SK-N-SH (cell line): ENCODE data around the gene GLYATL1. TPM values are rescaled to one million over a fixed set of nuclear protein-coding genes. Genes with fewer than 3 reads are reported as not detected.

Experiments used
- CTCF ChIA-PET: fragments of 300-600, 350-600 bp; formaldehyde crosslinking; extraction: SDS; loops from one replicate; lab custom pipeline; 2021; lab: Yijun Ruan, JAX
- POLR2A ChIA-PET: fragments of 350-600 bp; sonication (Branson Sonifier 250); formaldehyde crosslinking; extraction: SDS; loops from one replicate; lab custom pipeline; 2020; ENCODE audit warnings: antibody characterized with exemption, inconsistent platforms; lab: Yijun Ruan, JAX
- DNase-seq: peaks from one replicate; pipeline ENCODE4 v3.0.0; 2012
- H2AFZ ChIP-seq: fragments of 200-600 bp; sonication (generic); 2 replicates; pipeline ENCODE4 v1.8.1; 2016; ENCODE audit warnings: antibody characterized with exemption, mild to moderate bottlenecking, low read depth
- H3F3A ChIP-seq: fragments of 200-600 bp; sonication (generic); replicated peaks from 2 replicates; pipeline ENCODE3; 2016; ENCODE audit warnings: antibody characterized with exemption, mild to moderate bottlenecking; ENCODE audit not compliant: insufficient read depth
- H3K27ac ChIP-seq, 2 experiments: fragments of 200-500 bp in 1 of 2; fragments of 200-600 bp in 1 of 2; sonication (Bioruptor generic) in 1 of 2; sonication (generic), shearing (Covaris generic) in 1 of 2; 2 replicates each; pipeline versions ENCODE4 v1.5.1 to v1.6.1; 2014 to 2016; ENCODE audit warnings: low read depth in 2 of 2, inconsistent platforms in 1 of 2, low read length in 1 of 2, mild to moderate bottlenecking in 1 of 2, mixed read lengths in 1 of 2
- H3K27me3 ChIP-seq: fragments of 200-600 bp; sonication (generic), shearing (Covaris generic); 2 replicates; pipeline ENCODE4 v1.6.1; 2016; ENCODE audit warnings: mixed run types; ENCODE audit not compliant: insufficient read depth
- H3K36me3 ChIP-seq, 2 experiments: fragments of 200-500 bp in 1 of 2; fragments of 200-600 bp in 1 of 2; sonication (Bioruptor generic) in 1 of 2; sonication (generic) in 1 of 2; replicated peaks in 1 of 2; 2 replicates each; pipeline versions ENCODE3 to v1.5.1; 2014 to 2016; ENCODE audit warnings: low read length in 1 of 2, mild to moderate bottlenecking in 1 of 2; ENCODE audit not compliant: insufficient read depth in 2 of 2, control insufficient read depth in 1 of 2
- H3K4me1 ChIP-seq, 2 experiments: fragments of 200-500 bp in 1 of 2; fragments of 200-600 bp in 1 of 2; sonication (Bioruptor generic) in 1 of 2; sonication (generic), shearing (Covaris generic) in 1 of 2; 2 replicates each; pipeline versions ENCODE4 v1.5.1 to v1.6.1; 2014 to 2016; ENCODE audit warnings: low read depth in 1 of 2, low read length in 1 of 2, mixed run types in 1 of 2; ENCODE audit not compliant: insufficient read depth in 2 of 2, control insufficient read depth in 1 of 2
- H3K4me2 ChIP-seq: fragments of 200-600 bp; sonication (generic), shearing (Covaris generic); 2 replicates; pipeline ENCODE4 v1.6.1; 2017; ENCODE audit warnings: mixed run types
- H3K4me3 ChIP-seq, 2 experiments: fragments of 200-500 bp in 1 of 2; fragments of 200-600 bp in 1 of 2; sonication (Bioruptor generic) in 1 of 2; sonication (generic), shearing (Covaris generic) in 1 of 2; 2 replicates each; pipeline versions ENCODE4 v1.5.1 to v1.8.1; 2014 to 2016; ENCODE audit warnings: low read depth in 2 of 2, inconsistent platforms in 1 of 2, low read length in 1 of 2, mild to moderate bottlenecking in 1 of 2, mixed read lengths in 1 of 2, moderate library complexity in 1 of 2
- H3K79me2 ChIP-seq: fragments of 200-600 bp; sonication (generic); 2 replicates; pipeline ENCODE4 v1.8.1; 2017; ENCODE audit warnings: mild to moderate bottlenecking; ENCODE audit not compliant: insufficient read depth
- H3K9ac ChIP-seq: fragments of 200-600 bp; sonication (generic); 2 replicates; pipeline ENCODE4 v1.6.1; 2017; ENCODE audit warnings: mixed run types
- H3K9me2 ChIP-seq: fragments of 200-600 bp; sonication (generic); 2 replicates; pipeline ENCODE4 v1.6.1; 2017; ENCODE audit warnings: mixed run types
- H3K9me3 ChIP-seq: fragments of 200-600 bp; sonication (generic); 2 replicates; pipeline ENCODE4 v1.6.1; 2017; ENCODE audit warnings: mixed run types, mild to moderate bottlenecking, moderate library complexity
- H4K20me1 ChIP-seq: fragments of 200-600 bp; sonication (generic); 2 replicates; pipeline ENCODE4 v1.6.1; 2017; ENCODE audit warnings: mild to moderate bottlenecking, mixed run types; ENCODE audit not compliant: insufficient read depth
- ELF1 ChIP-seq: IDR thresholded peaks from 2 replicates; pipeline ENCODE4 v1.4.0; 2012
- EP300 ChIP-seq, 2 experiments: IDR thresholded peaks; 2 replicates each; pipeline versions ENCODE4 v1.4.0 to v1.6.1; 2012; ENCODE audit warnings: borderline replicate concordance in 1 of 2, low read depth in 1 of 2, low read length in 1 of 2
- FOSL2 ChIP-seq: IDR thresholded peaks from 2 replicates; pipeline ENCODE4 v1.4.0; 2012; ENCODE audit warnings: low read depth, mild to moderate bottlenecking, moderate library complexity, borderline replicate concordance
- FOXJ3 ChIP-seq: sonication (generic); formaldehyde crosslinking; IDR thresholded peaks from 2 replicates; pipeline ENCODE4 v1.5.1; 2020; ENCODE audit warnings: mild to moderate bottlenecking, missing genetic modification reagents
- NRF1 ChIP-seq: IDR thresholded peaks from 2 replicates; pipeline ENCODE4 v1.6.1; 2012; ENCODE audit warnings: low read depth, mild to moderate bottlenecking, low read length
- POLR2AphosphoS5 ChIP-seq: IDR thresholded peaks from 2 replicates; pipeline ENCODE4 v1.6.1; 2012; ENCODE audit warnings: low read depth, low read length
- RFX5 ChIP-seq: IDR thresholded peaks from 2 replicates; pipeline ENCODE4 v1.6.1; 2012; ENCODE audit warnings: mild to moderate bottlenecking, improper control_type of control experiment, low read length
- RXRA ChIP-seq: IDR thresholded peaks from 2 replicates; pipeline ENCODE4 v1.4.0; 2012; ENCODE audit warnings: low read depth, mild to moderate bottlenecking, borderline replicate concordance
- SIN3A ChIP-seq: IDR thresholded peaks from 2 replicates; pipeline ENCODE4 v1.6.1; 2012; ENCODE audit warnings: low read depth, mild to moderate bottlenecking, low read length, moderate library complexity, borderline replicate concordance
- TCF12 ChIP-seq: IDR thresholded peaks from 2 replicates; pipeline ENCODE4 v1.4.0; 2012
- TEAD4 ChIP-seq: IDR thresholded peaks from 2 replicates; pipeline ENCODE4 v1.4.0; 2012; ENCODE audit warnings: mild to moderate bottlenecking, borderline replicate concordance; ENCODE audit not compliant: insufficient read depth
- YY1 ChIP-seq: IDR thresholded peaks from 2 replicates; pipeline ENCODE4 v1.4.0; 2012; ENCODE audit warnings: low read depth, mild to moderate bottlenecking
- polyA plus RNA-seq, 3 experiments: library from polyadenylated mRNA; depleted of rRNA; stranded (reverse); fragments of >200 nt; gene quantifications; 2 replicates each; pipeline ENCODE4 v1.2.3, GENCODE V29; 2012
- TF ChIP-seq, protein P1 (sequence below): IDR thresholded peaks from 2 replicates; pipeline ENCODE4; 2012
- TF ChIP-seq, protein P2 (sequence below): IDR thresholded peaks from 2 replicates; pipeline ENCODE4 v1.4.0; 2012; ENCODE audit warnings: low read depth, borderline replicate concordance
- TF ChIP-seq, protein P3 (sequence below): IDR thresholded peaks from 2 replicates; pipeline ENCODE4 v1.6.1; 2012; ENCODE audit warnings: mild to moderate bottlenecking, low read depth, low read length, moderate library complexity

GLYATL1 gene
- polyA plus RNA-seq, 1 of the 3 experiments (the other 2 are of a cell fraction): 0.21 TPM

DNA sequence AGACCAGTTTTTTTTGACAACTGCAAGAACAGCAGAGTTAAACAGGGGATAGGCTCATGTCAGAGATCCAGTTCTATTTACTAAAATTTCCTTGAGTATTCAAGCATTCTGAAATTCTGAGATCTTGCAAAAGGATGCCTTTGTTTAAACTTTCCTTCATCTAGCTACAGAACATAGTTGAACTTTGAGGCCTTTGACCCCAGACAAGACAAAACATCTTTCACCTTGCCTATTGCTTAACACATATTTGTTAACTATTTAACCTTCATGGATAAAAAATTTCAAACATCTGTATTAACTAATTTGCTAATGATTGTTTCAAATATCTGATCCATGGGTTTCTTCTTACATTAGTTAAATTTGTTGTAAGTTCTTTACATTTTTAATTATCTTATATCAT, 38.2 kb downstream of the GLYATL1 start:
- no peak for DNase-seq
- Histone ChIP-seq H3K9me3 (no peaks in the 10 kb centered on the region), H2AFZ (no peak overlapping the region), H3K9ac (no peak overlapping the region), H3K9me2 (no peaks in the 10 kb centered on the region), H3K4me2 (no peak overlapping the region), H3K4me1 (no peaks in the 10 kb centered on the region), H3K4me3 (no peak overlapping the region), H3K79me2 (no peaks in the 10 kb centered on the region), H3K27me3 (no peaks in the 10 kb centered on the region), H3K36me3 (no peaks in the 10 kb centered on the region), H3K27ac (no peak overlapping the region), H3F3A (no peaks in the 10 kb centered on the region), H4K20me1 (no peaks in the 10 kb centered on the region)
- ChIA-PET POLR2A (no interaction called here), CTCF (interaction anchor here (0.7 kb wide), 1 partner anchor 782 kb away, joined by 3 read pairs; no protein-coding TSS in a partner anchor)
- TF ChIP-seq TEAD4 (no peak), FOSL2 (no peak), SIN3A (no peak), FOXJ3 (CRISPR knock-in tag) (no peak), RXRA (no peak), NRF1 (no peak), TCF12 (no peak), YY1 (no peak), POLR2AphosphoS5 (no peak), RFX5 (no peak), ELF1 (no peak), EP300 (IDR thresholded peaks at IDR 0.05; ENCODE audit: borderline replicate concordance in 1 of 2, low read depth in 1 of 2, low read length in 1 of 2) (no peak)
- TF ChIP-seq, protein P1, sequence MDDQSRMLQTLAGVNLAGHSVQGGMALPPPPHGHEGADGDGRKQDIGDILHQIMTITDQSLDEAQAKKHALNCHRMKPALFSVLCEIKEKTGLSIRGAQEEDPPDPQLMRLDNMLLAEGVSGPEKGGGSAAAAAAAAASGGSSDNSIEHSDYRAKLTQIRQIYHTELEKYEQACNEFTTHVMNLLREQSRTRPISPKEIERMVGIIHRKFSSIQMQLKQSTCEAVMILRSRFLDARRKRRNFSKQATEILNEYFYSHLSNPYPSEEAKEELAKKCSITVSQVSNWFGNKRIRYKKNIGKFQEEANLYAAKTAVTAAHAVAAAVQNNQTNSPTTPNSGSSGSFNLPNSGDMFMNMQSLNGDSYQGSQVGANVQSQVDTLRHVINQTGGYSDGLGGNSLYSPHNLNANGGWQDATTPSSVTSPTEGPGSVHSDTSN: no peak
- TF ChIP-seq, protein P2, sequence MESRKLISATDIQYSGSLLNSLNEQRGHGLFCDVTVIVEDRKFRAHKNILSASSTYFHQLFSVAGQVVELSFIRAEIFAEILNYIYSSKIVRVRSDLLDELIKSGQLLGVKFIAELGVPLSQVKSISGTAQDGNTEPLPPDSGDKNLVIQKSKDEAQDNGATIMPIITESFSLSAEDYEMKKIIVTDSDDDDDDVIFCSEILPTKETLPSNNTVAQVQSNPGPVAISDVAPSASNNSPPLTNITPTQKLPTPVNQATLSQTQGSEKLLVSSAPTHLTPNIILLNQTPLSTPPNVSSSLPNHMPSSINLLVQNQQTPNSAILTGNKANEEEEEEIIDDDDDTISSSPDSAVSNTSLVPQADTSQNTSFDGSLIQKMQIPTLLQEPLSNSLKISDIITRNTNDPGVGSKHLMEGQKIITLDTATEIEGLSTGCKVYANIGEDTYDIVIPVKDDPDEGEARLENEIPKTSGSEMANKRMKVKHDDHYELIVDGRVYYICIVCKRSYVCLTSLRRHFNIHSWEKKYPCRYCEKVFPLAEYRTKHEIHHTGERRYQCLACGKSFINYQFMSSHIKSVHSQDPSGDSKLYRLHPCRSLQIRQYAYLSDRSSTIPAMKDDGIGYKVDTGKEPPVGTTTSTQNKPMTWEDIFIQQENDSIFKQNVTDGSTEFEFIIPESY: no peak
- TF ChIP-seq, protein P3, sequence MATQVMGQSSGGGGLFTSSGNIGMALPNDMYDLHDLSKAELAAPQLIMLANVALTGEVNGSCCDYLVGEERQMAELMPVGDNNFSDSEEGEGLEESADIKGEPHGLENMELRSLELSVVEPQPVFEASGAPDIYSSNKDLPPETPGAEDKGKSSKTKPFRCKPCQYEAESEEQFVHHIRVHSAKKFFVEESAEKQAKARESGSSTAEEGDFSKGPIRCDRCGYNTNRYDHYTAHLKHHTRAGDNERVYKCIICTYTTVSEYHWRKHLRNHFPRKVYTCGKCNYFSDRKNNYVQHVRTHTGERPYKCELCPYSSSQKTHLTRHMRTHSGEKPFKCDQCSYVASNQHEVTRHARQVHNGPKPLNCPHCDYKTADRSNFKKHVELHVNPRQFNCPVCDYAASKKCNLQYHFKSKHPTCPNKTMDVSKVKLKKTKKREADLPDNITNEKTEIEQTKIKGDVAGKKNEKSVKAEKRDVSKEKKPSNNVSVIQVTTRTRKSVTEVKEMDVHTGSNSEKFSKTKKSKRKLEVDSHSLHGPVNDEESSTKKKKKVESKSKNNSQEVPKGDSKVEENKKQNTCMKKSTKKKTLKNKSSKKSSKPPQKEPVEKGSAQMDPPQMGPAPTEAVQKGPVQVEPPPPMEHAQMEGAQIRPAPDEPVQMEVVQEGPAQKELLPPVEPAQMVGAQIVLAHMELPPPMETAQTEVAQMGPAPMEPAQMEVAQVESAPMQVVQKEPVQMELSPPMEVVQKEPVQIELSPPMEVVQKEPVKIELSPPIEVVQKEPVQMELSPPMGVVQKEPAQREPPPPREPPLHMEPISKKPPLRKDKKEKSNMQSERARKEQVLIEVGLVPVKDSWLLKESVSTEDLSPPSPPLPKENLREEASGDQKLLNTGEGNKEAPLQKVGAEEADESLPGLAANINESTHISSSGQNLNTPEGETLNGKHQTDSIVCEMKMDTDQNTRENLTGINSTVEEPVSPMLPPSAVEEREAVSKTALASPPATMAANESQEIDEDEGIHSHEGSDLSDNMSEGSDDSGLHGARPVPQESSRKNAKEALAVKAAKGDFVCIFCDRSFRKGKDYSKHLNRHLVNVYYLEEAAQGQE: no peak
